AG20443 (cell line): ENCODE data around the gene GPR153.
"Not testable (repeated sequence)": the region's sequence is repeated elsewhere in the genome, so short reads cannot be mapped to it uniquely, and the experiment has no call there.

Experiments used
- DNase-seq: peaks from one replicate; pipeline ENCODE4 v3.0.0; 2012; ENCODE audit warnings: low spot score, mixed read lengths

The GPR153 gene

DNA sequence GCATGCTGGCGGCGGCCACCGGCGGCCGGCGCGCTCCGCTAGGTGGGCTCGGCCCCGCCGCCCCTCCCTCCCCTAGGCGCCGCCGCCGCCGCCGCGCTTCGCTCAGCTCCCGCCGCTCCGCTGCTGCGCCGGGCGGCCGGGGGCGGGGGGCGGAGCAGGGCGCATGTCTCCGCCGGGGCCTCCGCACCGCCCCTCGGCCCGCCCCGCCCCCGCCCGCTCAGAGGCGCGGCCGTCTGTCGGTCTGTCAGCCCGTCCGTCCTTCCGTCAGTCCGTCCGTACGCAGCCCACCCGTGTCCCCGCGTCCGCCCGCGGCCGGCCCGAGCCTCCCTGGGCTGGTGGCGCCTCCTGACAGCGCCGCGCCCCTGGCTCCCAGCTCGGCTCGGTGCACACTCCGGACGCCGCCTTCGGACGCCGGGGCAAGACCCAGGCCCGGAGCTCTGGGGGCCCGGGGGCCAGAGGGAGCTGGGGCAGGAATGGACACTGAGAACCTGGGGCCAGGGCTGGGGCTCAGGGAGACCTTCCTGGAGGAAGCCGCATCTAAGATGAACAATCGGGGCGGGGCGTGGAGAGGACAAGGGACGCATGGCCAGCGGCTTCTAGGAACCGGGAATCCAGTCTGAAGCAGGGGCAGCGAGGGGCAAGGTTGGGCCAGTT is at the start of gene GPR153:
Gene GPR153, minus strand, starts transcription at position 138 of the 654 bp plus-strand sequence. CDS start 6,193 bp downstream, outside the sequence.
- DNase-seq: peak; percentile 87

- no peak for DNase-seq
These were observed 49.4 kb upstream of the GPR153 start for GRCh38 chr1:6310116-6310848.

GRCh38 chr1:6309564-6309963 is 48.7 kb upstream of the GPR153 start:
- DNase-seq: no peak

DNA sequence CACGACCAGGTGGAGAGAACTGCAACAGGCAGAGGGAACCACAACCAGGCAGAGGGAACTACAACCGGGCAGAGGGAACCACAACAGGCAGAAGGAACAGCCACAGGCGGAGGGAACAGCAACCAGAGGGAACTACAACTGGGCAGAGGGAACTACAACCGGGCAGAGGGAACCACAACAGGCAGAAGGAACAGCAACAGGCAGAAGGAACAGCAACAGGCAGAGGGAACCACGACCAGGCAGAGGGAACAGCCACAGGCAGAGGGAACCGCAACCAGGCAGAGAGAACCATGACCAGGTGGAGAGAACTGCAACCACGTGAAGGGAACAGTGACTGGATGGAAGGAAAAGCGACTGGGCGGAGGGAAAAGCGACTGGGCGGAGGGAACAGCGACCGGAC is 47.6 kb upstream of the GPR153 start:
- no peak for DNase-seq

DNA sequence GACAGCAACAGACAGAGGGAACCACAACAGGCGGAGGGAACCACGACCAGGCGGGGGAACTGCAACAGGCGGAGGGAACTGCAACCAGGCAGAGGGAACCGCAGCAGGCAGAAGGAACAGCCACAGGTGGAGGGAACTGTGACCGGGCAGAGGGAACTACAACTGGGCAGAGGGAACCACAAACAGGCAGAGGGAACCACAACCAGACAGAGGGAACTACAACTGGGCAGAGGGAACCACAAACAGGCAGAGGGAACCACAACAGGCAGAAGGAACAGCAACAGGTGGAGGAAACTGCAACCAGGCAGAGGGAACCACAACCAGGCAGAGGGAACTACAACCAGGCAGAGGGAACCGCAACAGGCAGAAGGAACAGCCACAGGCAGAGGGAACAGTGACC is 46.8 kb upstream of the GPR153 start:
- DNase-seq: not testable (repeated sequence)

- no peak for DNase-seq
These were observed 46.2 kb upstream of the GPR153 start for GRCh38 chr1:6307099-6307498.

DNA sequence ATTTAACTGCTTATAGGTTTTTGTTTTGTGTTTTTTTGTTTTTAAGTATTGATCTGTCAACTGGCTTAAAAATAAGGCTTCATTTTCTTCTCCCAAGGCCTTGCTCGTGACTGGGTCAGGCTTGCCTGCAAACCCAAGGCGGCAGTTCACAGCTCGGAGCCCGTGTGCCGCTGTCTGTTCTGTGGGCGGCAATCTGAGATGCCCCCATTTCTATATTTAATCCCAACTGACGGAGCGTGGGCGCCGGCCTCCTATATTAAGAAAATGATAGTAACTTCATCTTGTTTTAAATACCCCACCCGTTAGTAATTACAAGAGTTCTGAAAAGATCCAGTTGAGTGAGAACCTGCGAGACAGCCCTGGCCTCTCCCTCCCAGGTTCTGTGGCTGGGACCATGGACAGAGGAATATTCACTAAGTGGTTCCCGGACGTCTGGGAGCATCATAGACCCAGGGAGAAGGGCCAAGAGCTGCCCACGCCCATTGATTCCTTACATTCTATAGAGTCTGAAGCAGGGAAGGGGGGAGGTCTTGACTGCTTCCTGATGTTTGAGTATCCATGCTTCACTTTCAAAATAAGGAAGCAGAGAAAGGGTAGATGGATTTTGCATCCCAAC is 42.6 kb upstream of the GPR153 start:
- DNase-seq: no peak

DNA sequence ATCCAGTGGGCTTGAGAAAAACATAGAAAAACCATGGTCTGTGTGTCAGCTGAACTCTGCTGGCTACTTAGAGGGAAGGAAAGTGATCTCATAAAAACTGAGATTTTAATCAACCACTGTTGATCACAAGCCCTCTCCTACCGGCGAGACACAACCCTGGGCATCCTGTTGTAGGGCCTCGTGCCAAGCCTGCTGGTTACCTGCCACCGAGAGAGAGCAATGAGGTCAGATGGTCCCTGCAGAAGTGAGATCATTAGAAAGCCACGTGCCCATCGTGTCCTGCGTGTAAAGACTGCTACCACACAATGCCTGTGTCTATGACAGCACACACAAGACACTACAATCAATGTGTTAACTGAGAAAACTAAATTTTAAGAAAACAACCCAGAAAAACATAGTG is 41.7 kb upstream of the GPR153 start:
- no peak for DNase-seq

- DNase-seq: no peak
These were observed 40.6 kb upstream of the GPR153 start for GRCh38 chr1:6301526-6301925.

DNA sequence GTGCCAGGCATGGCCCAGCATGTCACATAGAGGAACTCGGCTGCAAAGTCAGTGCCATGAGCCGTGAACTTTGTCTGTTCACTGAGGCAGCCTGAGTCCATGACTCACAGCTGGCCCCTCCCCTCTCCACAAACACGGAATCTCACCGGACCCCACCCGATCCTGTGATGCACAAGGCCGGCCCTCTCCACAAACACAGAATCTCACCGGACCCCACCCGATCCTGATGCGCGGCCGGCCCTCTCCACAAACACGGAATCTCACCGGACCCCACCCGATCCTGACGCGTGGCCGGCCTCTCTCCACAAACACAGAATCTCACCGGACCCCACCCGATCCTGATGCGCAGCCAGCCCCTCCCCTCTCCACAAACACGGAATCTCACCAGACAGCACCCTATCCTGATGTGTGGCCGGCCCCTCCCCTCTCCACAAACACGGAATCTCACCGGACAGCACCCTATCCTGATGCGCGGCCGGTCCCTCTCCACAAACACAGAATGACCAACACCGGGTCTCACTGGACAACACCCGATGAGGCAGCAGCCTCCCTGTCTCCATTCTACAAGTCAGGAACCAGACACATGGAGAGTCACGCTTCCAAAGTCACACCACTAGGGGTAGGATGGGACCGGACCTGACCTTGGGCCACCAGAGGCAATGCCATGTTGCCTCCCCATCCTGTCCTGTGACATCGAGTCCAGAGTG is 39.6 kb upstream of the GPR153 start:
- peak; percentile 33 for DNase-seq

GRCh38 chr1:6299557-6300165 is 38.8 kb upstream of the GPR153 start:
- no peak for DNase-seq

DNA sequence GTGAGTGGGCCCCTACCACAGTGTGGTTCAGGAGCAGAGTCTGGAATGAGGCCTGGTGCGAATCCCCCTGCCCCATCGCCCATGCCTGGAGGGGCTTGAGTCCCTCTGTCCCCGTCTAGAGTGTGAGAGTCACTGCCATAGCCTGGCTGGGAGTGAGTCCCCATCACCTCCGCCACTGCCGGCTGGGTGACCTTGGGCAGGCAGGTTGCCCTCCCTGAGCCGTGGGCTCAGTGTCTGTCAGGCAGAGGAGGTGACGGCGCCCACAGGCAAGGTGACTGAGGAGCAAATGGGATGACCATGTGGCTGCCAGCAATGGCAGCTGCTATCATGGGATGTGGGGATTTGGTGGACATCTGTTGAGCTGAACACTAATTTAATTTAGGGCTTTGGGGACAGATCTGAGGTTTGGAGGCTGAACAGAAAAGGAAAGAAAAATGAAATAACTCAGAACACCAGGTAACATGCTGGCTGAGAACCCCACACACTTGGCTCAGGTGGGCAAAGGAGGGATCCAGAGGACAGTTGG is 38.1 kb upstream of the GPR153 start:
- no peak for DNase-seq

DNA sequence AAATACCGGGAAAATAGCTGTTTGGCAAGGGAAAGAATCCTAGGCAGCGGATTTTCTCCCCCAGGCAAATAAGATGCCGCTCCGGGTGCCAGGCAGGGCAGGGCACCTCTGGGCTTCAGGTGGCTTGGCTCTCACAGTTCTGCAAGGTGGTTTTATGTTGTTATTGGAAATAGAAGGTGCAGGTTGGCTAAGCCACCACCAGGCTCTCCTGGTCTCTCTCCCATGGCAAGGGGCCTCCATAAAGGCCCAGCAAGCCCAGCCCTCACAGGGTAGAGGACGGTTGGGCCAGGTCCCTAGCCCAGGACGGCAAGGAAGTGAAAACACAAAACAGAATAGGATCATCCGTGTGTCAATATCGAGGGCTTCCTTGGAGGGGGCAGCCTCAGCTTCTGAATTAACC is 37.6 kb upstream of the GPR153 start:
- DNase-seq: no peak

GRCh38 chr1:6295910-6296309 is 35.0 kb upstream of the GPR153 start:
- DNase-seq: no peak

GRCh38 chr1:6294890-6295556 is 34.1 kb upstream of the GPR153 start:
- DNase-seq: no peak

DNA sequence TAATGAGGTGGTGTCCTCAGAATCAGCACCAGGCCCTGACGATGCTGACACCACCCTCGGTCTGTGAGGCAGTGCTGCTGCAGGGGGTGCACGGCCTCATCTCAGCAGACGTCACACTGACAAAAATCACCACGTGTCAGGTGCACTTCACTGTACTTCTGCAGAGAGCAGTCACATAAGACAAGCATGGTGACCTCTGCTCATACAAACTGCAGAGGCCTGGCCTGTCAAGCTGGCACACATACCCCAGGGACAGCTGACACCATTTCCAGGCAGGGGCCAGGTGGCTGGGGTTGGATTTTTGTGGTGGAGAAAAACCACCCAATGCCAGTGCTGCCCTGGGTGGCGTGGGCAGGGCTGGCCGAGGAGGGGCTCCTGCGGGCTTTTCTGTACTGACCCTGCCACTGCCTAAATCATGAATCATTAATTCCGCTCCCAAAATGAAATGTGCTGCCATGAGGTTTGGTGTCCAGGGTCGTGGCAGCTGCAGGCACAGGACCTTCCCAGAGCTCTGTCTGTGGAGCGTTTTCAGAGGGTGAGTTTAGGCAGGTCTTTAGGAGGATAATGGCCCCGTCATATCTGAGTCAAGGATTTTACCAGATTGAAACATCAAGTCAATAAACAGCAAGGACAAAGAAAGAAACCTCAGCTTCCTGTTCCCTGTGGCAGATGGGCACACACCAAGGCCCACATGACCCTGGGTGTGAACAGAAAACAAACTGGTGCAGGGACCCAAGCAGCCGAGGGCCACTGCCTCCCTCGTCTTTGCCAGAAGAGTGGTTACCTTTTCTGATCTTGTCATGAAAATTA is 33.4 kb upstream of the GPR153 start:
- DNase-seq: no peak

DNA sequence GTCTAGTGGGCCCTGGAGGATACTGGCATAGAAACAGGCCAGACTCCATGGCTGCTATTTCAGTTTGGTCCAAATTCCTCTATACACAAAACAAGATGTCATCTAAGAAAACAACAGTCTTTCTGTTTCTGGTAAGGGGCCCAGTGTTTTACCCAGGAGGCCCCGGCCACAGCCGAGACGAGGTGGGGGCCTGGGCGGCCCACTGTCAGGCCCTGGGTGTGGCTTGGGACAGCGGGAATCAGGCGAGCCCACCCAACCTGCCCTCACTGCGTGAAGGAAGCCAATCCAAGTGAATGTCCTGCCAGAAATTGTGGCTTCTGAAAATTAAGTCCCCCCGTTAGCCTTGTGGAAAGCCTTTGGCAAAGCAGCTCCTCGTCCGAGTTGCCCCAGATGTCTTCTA is 31.2 kb upstream of the GPR153 start:
- DNase-seq: no peak

GRCh38 chr1:6288665-6289064 is 27.8 kb upstream of the GPR153 start:
- DNase-seq: no peak

DNA sequence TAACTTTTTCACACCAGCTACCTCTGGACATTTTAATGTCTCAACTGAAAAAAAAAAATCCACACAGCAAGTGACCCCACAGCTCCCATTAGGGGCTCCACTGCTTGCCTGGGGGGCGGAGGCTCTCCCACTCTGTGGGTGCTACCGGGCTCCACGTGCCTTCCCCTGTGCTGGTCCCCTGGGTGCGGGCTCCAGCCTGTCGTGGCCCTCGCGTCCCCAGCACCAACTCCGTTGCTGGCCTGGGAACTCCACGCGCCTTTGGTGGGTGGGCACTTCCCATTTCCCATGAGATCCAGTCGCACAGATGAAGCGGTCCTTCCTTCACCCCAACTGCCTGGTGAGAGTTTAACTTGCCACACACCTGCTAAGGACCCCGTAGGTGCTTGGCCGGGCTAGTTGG is 27.1 kb upstream of the GPR153 start:
- no peak for DNase-seq

- no peak for DNase-seq
These were observed 26.6 kb upstream of the GPR153 start for GRCh38 chr1:6287431-6287886.

- no peak for DNase-seq
These were observed 26.1 kb upstream of the GPR153 start for GRCh38 chr1:6287029-6287428.
